Measurements from ENCODE around the gene MMP8. TPM values are rescaled to one million over a fixed set of nuclear protein-coding genes. Genes with fewer than 3 reads are reported as not detected.

Gene MMP8
- total RNA-seq, 1 experiment from 2014 or later: not detected

GRCh38 chr11:102763440-102763839, 38.7 kb upstream of the MMP8 start:
- Histone ChIP-seq H2BK20ac (ENCODE audit: low read depth, low read length, poor library complexity, severe bottlenecking) (no peak overlapping the region), H3K79me2 (ENCODE audit: insufficient read depth, low read length) (no peaks in the 10 kb centered on the region), H4K91ac (ENCODE audit: insufficient read length, low read depth, low read length) (no peak overlapping the region), H3K79me1 (ENCODE audit: insufficient read depth, low read depth, low read length, poor library complexity, severe bottlenecking) (no peaks in the 10 kb centered on the region), H4K8ac (replicated peaks; ENCODE audit: insufficient read length, low read depth, low read length) (no peak overlapping the region), H2BK12ac (ENCODE audit: insufficient read length, low read depth, low read length) (no peak overlapping the region), H4K20me1 (ENCODE audit: control insufficient read depth, insufficient read depth, insufficient read length) (no peaks in the 10 kb centered on the region), H3K23ac (ENCODE audit: insufficient read length, low read depth, low read length) (no peak overlapping the region), H3K27ac (ENCODE audit: insufficient read length, low read depth, low read length) (no peak overlapping the region), H3T11ph (ENCODE audit: low read length) (no peak overlapping the region), H3K9ac (ENCODE audit: extremely low read depth, insufficient read length, low read length) (no peak overlapping the region), H2BK15ac (ENCODE audit: low read depth, low read length) (no peak overlapping the region), H3K4me2 (ENCODE audit: insufficient read depth, insufficient read length, low read length) (no peak overlapping the region), H4K5ac (ENCODE audit: insufficient read length, low read depth, low read length) (no peak overlapping the region), H2BK5ac (ENCODE audit: insufficient read length, low read length) (no peak overlapping the region), H2BK120ac (ENCODE audit: low read depth, low read length, poor library complexity, severe bottlenecking) (no peak overlapping the region), H3K4me1 (ENCODE audit: insufficient read depth, low read length) (peaks cover 4% of the 10 kb centered on the region; the same call in 1 of the 2 replicates), H3K4ac (ENCODE audit: low read depth, low read length) (no peak overlapping the region), H2AFZ (ENCODE audit: low read length) (no peak overlapping the region), H3K18ac (ENCODE audit: insufficient read length, low read depth, low read length) (no peak overlapping the region), H3K27me3 (ENCODE audit: insufficient read depth, low read length) (no peaks in the 10 kb centered on the region), H3K56ac (ENCODE audit: insufficient read length, low read depth, low read length) (no peak overlapping the region), H3K9me3 (ENCODE audit: control insufficient read depth, low read depth, low read length) (no peaks in the 10 kb centered on the region), H2AK5ac (ENCODE audit: insufficient read length, low read length) (no peak overlapping the region), H3K23me2 (ENCODE audit: insufficient read length, low read depth, low read length, poor library complexity, severe bottlenecking) (no peaks in the 10 kb centered on the region), H3K14ac (ENCODE audit: insufficient read depth, low read length) (no peak overlapping the region)
- Mint-ChIP-seq H3K4me3 (no peak overlapping the region), H3K4me1 (peaks cover 5 to 6% of the 10 kb centered on the region in 2 experiments), H3K27ac (no peak overlapping the region; a peak in 1 of 7 replicates), H3K36me3 (ENCODE audit: insufficient read depth in 1 of 3, low read depth in 3 of 3) (no peaks in the 10 kb centered on the region), H3K9me3 (no peaks in the 10 kb centered on the region), H3K27me3 (ENCODE audit: low read depth) (no peaks in the 10 kb centered on the region; the same call in 1 of the 2 replicates)
- no peak for DNase-seq
- no peak for TF ChIP-seq CTCF (conservative IDR thresholded peaks at IDR 0.05)
- WGBS (ENCODE audit: extremely low coverage, insufficient read length, low lambda C conversion rate): no CpG with 5 or more reads among the region's 2 CpGs
